Loucy (cell line): ENCODE data around the gene XKR7.

Experiments
- EZH2phosphoT487 ChIP-seq: fragments of 200-600 bp; IDR thresholded peaks from 2 replicates; pipeline ENCODE4 v1.6.1; 2018; ENCODE audit warnings: antibody characterized with exemption, mild to moderate bottlenecking, moderate library complexity, borderline replicate concordance
- TF ChIP-seq, protein P1 (sequence below): fragments of 200-600 bp; sonication (generic); conservative IDR thresholded peaks from 2 replicates; pipeline ENCODE4 v1.5.1; 2014; ENCODE audit warnings: mild to moderate bottlenecking, antibody characterized with exemption, low read length

DNA sequence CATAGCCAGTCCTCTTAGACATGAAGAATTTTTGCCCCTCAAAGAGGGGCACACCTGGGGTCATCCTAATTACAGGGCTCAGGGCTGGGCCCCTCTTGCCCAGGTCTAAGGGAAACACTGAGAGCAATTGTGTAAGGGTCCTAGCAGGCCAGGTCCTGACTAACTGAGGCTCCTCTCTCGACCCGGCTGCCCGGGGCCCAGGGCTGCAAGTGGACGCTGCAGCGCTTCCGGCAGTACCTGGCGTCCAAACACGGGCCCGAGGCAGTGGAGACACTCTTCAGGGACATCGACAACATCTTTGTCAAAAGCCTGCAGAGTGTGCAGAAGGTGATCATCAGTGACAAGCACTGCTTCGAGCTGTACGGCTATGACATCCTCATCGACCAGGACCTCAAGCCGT is 33.5 kb upstream of the XKR7 start:
- no peak for TF ChIP-seq EZH2phosphoT487
- TF ChIP-seq, protein P1, sequence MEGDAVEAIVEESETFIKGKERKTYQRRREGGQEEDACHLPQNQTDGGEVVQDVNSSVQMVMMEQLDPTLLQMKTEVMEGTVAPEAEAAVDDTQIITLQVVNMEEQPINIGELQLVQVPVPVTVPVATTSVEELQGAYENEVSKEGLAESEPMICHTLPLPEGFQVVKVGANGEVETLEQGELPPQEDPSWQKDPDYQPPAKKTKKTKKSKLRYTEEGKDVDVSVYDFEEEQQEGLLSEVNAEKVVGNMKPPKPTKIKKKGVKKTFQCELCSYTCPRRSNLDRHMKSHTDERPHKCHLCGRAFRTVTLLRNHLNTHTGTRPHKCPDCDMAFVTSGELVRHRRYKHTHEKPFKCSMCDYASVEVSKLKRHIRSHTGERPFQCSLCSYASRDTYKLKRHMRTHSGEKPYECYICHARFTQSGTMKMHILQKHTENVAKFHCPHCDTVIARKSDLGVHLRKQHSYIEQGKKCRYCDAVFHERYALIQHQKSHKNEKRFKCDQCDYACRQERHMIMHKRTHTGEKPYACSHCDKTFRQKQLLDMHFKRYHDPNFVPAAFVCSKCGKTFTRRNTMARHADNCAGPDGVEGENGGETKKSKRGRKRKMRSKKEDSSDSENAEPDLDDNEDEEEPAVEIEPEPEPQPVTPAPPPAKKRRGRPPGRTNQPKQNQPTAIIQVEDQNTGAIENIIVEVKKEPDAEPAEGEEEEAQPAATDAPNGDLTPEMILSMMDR: no peak
